ENCODE data around the gene NRXN3.
A peak's percentile ranks its signal among the peaks of the same experiment; 100 is the strongest.

NRXN3 gene

DNA sequence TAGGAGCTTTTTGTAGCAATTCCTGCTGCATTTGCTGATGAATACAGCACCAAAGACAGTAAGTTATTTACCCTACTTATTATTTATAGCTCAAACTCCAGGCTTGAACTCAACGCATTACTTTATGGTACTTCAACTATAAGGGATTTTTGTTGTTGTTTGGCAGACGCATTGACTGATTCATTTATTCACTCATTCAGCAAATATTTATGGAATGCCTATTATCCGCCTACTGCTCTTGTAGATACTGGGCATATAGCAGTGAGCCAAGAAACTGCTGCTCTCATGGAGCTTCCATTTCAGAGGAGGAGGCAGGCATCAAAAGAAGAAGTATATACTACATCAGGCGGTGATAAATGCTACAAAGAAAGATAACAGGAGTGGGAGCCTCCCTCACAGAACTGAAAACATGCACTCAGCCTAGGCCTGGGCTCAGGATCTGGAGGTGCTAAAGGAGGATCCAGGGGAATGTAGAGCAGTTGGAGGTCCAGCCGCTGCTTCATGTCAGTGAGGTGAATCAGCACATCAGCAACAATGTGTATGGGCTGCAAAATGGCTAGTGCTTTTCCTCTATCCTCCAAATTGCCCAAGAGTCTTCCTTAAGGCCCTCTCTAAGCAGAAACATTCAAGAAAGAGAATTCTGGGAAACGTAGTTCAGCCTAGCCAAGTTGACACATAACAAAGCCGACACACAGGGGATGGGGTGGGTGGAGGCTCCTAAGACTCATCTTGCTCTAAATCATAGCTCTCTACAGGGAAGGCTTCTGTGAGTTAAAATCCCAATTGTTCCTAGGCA lies 157.5 kb downstream of the NRXN3 start:
- DNase-seq = no peak

GRCh38 chr14:78329371-78329770 lies 159.2 kb downstream of the NRXN3 start:
- DNase-seq = peak; percentile 39

GRCh38 chr14:78335531-78335930 lies 165.4 kb downstream of the NRXN3 start:
- peak; percentile 24 for DNase-seq

DNA sequence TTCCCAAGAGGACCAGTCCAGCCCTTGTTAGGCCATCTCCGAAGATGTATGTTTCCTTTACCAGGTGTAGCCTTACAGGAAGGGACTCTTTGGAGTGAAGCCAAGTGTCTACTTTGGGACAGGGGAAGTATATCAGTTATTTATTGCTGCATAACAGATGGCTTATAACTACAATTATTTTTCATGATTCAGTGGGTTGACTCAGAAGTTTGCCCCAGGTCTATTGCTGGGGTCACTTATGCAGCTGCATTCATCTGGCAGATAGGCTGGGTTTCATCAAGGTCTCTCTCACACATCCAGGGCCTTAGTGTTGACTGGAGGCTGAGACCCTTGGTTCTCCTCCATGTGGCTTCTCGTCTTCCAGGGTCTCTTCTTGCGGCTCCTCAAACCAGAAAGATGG lies 170.1 kb downstream of the NRXN3 start:
- no peak for DNase-seq

GRCh38 chr14:78341827-78342389 lies 171.7 kb downstream of the NRXN3 start:
- DNase-seq = peak; percentile 89

GRCh38 chr14:78342879-78343278 lies 172.7 kb downstream of the NRXN3 start:
- no peak for DNase-seq

DNA sequence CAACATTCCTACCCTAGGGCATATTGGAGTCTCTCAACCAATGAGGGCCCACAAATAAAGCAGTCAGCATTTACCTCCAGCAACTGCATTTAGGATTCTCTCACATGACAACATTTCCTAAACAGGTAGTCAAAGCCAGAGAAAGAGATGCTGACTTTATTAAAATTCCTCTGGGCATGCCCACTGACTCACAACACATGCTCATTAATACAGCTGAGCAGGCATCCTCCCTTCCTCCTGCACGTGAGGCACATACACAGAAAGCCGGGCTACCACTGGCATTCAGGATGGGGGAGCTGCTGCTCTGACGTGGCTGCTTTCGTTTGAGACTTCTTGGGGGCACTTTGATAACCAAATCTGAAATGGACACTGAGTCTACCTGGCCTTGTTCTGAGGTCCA lies 174.1 kb downstream of the NRXN3 start:
- no peak for DNase-seq

GRCh38 chr14:78345131-78345744 lies 175.1 kb downstream of the NRXN3 start:
- no peak for DNase-seq

DNA sequence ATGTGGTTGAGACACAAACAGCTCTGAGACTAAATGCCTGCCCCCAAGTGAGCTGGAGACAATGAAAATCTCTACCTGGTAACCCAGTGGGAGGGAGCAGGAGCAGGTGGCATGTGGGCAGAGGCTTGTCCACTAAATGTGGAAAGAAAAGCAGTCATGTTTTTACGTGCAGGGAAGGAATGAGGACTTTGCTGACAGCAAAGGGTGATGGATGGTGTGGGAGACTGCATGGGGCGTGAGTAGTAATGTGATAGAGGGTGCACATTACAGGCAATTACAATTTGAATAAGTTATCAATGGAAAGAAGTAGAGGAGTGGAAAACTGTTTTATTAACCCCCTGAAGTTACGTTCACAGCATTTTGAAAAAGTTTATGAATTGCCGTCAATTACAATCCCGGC lies 176.6 kb downstream of the NRXN3 start:
- DNase-seq = no peak

GRCh38 chr14:78355109-78355508 lies 184.9 kb downstream of the NRXN3 start:
- DNase-seq = no peak

- DNase-seq = no peak
Measured at GRCh38 chr14:78356391-78356790, 186.2 kb downstream of the NRXN3 start.

GRCh38 chr14:78358591-78358990 lies 188.4 kb downstream of the NRXN3 start:
- DNase-seq = no peak

DNA sequence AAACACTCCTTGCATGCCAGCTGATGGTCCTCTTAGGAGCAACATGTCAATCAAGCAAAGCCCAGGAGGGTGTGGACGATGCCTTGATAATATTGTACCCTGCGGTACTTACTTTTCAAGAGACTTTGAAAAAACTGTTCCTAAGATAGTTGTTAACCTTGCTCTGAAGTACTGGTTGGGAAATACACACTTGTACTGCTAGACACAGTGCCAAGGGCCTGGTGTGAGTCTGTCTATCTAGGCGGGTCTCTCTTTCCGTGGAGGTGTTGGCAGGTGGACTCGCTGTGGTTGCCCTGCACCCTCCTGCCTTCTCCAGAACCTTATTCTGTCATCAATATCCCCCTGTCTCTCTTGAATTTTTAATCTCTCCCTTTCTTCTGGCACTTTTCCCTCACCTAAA lies 189.4 kb downstream of the NRXN3 start:
- DNase-seq = no peak

- no peak for DNase-seq
Measured at GRCh38 chr14:78363008-78363407, 192.8 kb downstream of the NRXN3 start.

- no peak for DNase-seq
Measured at GRCh38 chr14:78367355-78367754, 197.2 kb downstream of the NRXN3 start.

DNA sequence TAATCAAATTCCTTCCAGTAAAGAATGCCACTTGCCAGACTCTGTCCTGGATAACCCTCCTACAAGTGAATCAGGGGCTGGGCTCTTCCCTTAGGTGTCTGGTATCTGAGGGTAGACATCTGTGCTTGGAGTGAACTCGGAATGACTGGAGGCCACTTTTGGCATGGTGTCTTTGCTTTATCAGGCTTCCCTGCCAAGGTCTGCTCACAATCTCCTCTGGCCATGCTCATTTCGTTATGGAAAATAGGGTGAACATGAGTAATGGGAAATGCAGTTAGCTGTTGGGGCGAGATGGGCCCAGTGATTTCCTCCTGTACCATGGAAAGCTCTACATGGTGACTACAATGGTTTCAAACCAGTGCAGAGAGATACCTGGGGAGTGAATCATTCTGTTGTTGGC lies 212.9 kb downstream of the NRXN3 start:
- DNase-seq = no peak

- DNase-seq = no peak
Measured at GRCh38 chr14:78398216-78398615, 228.0 kb downstream of the NRXN3 start.

DNA sequence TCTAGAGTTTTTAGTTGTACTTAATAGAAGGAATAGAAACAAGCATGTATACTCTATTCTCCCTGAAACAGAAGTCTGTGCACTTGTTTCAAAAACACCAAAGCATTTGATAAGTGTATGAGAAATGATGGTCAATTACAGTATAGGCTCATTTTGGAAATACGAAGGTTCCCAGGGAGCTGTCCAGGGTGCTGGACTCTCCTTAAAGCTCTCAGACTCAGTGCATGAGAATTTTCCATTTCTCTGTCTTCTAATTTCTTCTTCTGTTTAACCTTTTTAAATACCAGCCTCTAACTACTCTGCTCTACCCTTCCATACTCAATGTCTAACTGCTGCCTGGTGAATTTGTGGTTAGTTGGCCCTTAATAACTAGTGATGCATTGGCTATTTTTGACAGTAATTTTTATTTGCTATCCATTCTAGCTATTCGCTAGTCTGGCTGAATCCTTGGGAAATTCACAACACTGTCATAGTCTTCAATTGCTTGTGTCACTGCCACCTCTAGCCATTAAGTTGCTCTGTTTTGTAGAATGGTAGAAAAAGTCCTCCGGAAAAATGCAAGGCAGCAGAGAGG lies 229.2 kb downstream of the NRXN3 start:
- no peak for DNase-seq

DNA sequence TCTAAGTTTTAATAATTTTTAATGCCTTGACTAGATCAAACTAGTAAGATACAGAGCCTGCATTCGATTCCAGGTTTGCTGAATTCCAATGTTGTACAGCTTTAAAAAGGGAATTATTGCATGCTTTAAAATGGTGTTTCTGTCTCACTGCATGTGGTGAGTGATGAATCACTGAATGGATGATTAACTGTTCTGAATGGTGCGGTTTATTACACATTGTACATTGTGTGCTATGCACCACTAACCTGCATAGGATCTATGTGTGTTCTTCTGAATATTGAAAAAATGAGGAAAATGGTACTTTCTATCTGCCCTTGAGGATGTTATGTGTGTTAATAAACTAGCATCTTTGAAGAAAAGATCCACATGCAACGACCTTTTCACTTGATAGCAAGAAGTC lies 231.7 kb downstream of the NRXN3 start:
- no peak for DNase-seq

DNA sequence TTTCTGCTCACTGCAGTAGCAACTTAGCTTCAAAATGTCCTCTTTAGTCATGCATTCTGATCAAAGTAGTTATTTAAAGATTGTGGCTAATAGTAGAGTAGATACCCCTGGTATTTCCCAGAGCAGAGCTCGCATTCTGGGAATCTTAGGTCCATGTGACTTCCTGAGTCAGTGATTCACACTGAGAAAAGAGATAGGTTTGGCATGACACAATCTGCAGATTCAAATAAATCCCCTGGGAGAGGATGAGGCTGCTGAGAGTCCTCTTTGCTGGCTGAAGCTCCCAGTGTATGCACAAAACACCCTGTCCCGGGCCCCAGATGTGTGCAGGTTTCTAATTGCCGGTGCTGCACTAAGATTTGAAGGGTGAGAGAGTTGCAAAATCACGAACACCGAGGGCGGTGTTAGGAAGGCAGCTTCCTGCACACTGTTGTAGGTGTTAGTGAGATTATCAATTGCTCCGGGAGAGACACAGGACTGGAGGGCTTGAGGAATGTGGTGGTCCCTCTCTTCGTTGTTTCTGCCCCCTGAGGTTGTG lies 233.2 kb downstream of the NRXN3 start:
- no peak for DNase-seq

DNA sequence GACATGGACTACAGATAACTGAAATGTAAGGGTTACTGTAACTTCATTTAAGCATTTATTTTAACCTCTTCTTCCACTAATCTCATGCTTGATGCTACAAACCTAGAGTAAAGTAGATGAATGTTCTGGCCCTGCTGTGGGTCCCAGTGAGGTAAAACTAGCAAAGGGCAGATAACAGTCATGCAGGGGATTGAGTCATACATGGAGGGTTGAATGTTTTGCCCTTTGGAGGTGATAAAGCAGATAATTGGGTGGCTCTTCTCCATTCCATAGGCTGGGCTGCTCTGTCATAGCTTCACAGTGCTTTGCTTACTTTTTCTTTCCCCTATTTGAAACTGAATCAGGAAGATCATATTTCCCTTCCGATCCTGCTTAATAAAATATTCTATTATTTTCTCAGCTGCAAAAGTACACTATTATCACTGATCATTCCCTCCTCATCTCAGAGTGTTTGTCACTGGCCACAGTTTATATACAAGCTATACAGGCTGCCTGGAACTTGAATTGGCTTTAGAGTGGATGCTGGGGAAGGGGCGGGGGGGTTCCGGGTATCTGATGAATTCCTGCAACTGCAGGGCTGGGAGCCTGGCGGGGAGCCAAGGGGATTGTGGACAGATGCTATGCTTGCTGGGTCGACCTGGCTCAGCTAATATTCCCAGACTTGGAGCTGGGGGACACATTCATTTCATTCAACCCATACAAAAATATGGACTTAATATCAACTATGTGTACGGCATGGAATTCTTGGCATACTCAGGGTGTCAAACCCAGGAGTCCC lies 235.1 kb downstream of the NRXN3 start:
- no peak for DNase-seq

DNA sequence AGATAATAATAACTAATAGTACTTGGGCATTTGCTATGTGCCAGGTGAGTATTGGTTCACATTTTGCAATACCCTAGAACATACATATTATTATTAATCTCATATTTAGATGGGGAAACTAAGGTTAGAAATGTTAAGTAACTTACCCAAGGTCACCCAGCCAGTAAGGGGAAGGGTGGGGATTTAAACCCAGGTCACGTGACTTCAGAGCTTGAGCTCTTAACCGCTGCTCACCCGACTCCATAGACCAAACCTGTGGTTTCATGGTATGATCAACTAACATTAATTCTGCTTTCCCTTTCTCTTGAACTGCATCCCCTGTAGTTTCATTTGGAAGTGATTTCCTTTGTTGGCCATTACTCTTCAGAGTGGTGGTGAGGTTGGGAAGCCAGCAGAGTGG lies 242.3 kb downstream of the NRXN3 start:
- DNase-seq = no peak

GRCh38 chr14:78414172-78414571 lies 244.0 kb downstream of the NRXN3 start:
- DNase-seq = no peak

Data from DMS153 (cell line).